Measurements from ENCODE around the gene CORT.
A peak's percentile ranks its signal among the peaks of the same experiment; 100 is the strongest.
"Not testable (repeated sequence)": the region's sequence is repeated elsewhere in the genome, so short reads cannot be mapped to it uniquely, and the experiment has no call there.

CORT gene

DNA sequence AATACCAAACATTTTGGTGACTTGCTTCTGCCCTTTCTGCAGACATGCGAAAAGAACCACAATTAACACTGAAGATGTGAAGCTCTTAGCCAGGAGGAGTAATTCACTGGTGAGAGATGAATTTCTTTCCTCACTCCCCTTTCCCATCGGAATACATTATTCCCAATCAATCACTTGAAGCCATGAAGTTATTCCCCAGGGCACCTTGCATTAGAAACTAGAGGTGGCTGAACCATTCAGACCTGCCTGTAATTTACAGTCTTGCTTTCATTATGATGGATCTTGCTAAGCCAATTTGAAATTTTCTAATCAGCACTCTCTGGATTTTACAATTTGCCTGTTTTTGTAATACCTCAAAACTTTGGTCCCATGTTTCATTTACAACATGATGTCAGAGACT, 9.5 kb upstream of the CORT start:
- DNase-seq: no peak

DNA sequence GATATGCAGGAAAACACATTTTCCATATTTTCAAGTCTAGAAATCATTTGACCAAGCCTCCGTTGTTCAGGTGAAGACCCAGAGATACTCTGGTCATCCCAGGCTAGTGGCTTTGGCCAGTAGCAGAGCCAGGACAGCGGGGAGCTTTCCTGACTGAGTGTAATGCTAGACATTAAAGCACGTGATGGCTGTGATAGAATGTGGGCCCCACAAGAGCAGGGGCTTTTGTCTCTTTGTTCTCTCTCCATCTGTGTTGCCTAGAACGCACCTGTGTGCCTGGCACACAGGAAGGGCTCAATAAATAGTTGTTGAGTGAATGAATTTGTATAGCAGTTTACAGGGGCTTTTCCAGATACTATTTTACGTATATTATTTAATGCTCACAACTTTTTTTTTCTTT, 9.0 kb upstream of the CORT start:
- DNase-seq: no peak

DNA sequence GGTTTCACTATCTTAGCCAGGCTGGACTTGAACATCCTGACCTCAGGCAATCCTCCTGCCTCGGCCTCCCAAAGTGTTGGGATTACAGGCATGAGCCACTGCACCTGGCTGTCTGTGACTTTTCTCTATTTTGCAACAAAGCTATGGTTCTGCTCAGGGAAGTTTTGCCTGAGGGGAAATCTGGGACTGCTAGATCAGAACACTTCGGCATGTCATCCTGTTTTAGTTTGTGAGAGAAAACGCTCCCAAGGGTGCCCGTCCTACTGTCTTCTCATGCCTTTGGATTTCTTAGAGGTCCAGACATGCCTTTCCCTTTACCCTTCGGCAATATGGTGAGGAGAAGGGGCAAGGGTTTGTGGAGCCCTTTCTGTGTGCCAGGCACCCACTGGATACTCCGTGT, 5.6 kb upstream of the CORT start:
- DNase-seq: no peak

DNA sequence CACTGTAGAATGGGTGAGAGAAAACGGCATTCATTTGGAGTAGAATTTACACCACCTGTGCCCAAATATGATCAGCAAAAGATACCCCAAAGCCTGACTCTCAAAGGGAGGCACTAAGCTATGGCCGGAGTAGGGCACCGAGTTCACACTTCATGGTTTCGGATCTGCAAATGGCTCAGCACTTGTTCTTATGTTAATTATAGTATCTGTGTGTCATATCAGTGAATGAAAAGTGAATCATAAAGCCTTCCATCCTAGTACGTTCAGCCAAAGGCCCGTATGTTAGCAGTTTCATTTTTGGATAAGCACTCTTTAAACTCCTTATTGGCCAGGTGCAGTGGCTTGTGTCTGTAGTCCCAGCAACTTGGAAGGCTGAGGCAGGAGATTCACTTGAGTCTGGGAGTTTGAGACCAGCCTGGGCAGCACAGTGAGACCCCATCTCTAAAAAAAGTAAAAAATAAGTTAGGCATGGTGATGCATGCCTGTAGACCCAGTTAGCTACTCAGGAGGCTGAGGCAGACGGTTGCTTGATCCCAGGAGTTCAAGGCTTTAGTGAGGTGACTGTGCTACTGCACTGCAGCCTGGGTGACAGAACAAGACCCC, 4.9 kb upstream of the CORT start:
- DNase-seq: no peak

GRCh38 chr1:10446790-10447422, 2.9 kb upstream of the CORT start:
- no peak for DNase-seq

- DNase-seq: no peak
Measured at GRCh38 chr1:10450156-10450814, 454 bp downstream of the CORT start.

- DNase-seq: no peak
Measured at GRCh38 chr1:10450836-10451235, 1.0 kb downstream of the CORT start.

DNA sequence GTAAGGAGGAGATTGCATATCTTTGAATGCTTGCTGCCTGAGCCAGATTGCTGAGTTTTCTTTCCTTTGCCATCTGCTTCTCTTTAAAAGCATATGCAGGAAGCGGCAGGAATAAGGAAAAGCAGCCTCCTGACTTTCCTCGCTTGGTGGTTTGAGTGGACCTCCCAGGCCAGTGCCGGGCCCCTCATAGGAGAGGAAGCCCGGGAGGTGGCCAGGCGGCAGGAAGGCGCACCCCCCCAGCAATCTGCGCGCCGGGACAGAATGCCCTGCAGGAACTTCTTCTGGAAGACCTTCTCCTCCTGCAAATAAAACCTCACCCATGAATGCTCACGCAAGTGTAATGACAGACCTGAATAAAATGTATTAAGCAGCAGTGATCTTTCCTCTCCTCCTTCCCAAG, 1.5 kb downstream of the CORT start:
- no peak for DNase-seq

GRCh38 chr1:10456048-10456447, 6.2 kb downstream of the CORT start:
- no peak for DNase-seq

DNA sequence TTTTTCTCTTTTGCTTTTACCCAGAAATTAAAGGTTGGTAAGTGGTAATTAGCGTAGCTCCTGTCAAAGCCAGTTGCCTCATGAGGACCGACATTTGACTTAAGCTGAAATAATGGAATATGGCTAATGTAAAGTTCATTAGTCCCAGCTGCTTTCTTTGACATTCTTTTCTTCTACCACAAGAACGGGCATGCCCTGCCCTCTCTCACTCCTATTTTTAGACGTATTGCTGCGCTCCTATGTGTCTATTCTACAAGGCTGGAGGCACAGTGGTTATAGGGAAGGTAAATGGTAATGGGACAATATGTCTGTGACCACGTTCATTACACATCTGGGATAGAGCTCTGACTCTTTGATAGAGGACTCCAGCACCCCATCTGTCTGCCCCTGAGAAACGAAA, 6.8 kb downstream of the CORT start:
- no peak for DNase-seq

DNA sequence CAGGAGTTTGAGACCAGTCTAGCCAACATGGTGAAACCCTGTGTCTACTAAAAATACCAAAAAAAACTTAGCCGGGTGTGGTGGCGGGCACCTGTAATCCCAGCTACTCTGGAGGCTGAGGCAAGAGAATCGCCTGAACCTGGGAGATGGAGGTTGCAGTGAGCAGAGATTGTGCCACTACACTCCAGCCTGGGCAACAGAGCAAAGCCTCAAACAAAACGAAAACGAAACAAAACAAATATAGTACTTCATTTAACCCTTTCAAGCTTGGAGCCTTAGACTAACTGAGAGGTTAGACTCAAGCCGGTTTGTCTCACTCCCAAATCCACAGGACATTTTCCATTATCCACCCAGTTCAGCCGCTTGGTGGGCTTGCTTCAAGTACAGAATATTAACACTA, 7.6 kb downstream of the CORT start:
- DNase-seq: not testable (repeated sequence)

DNA sequence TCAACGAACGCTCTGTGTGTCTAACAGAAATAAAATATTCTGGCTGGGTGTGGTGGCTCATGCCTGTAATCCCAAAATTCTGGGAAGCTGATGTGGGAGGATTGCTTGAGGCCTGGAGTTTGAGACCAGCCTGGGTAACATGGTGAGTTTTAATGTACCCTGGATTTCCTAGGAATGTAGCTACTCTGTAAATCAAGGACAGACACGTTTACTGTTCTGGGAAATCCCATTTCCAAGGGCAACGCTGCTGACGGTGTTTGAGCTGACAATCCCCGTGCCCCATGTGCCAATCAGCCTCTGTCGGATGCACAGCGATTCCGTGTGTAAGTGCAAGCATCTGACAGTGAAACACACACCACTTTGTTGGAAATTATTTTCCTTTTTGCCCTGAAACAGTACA, 8.0 kb downstream of the CORT start:
- no peak for DNase-seq

- DNase-seq: no peak
Measured at GRCh38 chr1:10459184-10459583, 9.4 kb downstream of the CORT start.

- no peak for DNase-seq
Measured at GRCh38 chr1:10467078-10467477, 17.2 kb downstream of the CORT start.

GRCh38 chr1:10470043-10470442, 20.2 kb downstream of the CORT start:
- DNase-seq: no peak

DNA sequence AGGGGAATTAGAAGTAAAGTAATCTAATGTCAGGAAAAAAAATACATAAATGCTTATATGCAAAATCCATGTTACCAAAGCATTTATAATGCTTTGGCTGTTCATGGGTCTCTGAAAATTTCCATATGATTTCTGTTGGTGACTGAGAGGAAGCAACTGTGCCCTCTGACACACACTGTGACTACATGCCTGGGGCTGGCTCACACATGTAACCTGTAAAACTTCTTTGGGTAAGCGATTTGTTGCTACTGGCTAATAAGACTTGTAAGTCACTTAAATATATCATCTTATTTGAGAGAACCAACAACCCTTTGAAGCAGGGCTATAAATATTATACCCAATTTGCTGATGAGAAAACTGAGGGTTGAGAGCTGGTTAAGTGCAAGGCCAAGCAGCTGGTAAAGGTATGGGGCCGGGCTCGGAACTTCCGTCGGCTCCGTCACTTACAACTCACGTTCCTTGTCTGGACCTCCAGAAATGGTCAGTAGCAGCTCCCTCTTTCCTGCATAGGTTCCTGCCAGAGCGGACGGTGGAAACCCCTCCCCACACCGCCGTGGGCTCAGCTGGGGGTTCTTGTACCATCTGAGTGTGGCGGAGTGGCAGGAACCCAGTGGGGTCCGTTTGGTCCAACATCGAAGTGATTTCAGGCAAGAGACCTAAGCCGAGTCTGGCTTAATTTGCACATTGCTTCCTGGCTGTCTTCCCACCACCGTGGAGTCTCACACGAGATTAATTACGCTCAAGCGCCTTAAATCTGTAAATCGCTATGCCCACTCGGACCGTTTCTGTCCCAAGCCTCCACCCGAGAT, 21.8 kb downstream of the CORT start:
- peak; percentile 29 for DNase-seq

GRCh38 chr1:10472220-10473144, 22.7 kb downstream of the CORT start, which contains the start of gene DFFA:
TSS of gene DFFA (minus strand) at chr1:10472529. CDS start at chr1:10472458, 71 bp downstream.
- DNase-seq: peak; percentile 95

DNA sequence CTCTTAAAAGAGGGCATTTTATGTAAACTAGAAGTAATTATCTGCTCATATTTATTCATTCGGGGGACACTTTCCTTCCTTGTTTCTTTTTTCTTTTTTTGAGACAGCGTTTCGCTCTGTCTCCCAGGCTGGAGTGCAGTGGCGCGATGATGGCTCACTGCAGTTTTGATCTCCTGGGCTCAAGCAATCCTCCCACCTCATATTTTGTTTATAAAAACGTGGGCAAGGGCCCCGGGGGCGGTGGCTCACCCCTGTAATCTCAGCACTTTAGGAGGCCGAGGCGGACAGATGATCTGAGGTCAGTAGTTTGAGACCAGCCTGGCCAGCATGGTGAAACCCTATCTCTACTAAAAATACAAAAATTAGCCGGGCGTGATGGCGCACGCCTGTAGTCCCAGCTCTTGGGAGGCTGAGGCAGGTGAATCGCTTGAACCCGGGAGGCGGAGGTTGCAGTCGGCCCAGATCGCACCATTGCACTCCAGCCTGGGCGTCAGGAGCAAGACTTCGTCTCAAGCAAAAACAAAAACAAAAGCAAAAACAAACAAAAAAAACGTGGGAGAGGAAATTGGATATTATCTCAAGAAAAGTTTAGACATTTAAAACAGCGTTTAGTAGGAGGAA, 23.4 kb downstream of the CORT start:
- DNase-seq: no peak

- DNase-seq: not testable (repeated sequence)
Measured at GRCh38 chr1:10474309-10474612, 24.4 kb downstream of the CORT start.

GRCh38 chr1:10474613-10475507, 25.0 kb downstream of the CORT start, which contains the start of gene PEX14:
TSS of gene PEX14 (plus strand) at chr1:10474950. CDS start at chr1:10474967, 17 bp downstream.
- DNase-seq: peak; percentile 90

GRCh38 chr1:10475510-10475909, 25.7 kb downstream of the CORT start:
- no peak for DNase-seq

Measured in stimulated activated CD8-positive, alpha-beta memory T cell treated with anti-CD3 and anti-CD28 coated beads, Interleukin-4, amount 100 ng/mL, for 48 hours (primary cell).